GM19099 (cell line): ENCODE results near the gene MFAP3L.

ENCODE experiments used
- POLR2A ChIP-seq: IDR thresholded peaks from 3 replicates; pipeline ENCODE4 v1.6.1; 2011; ENCODE audit warnings: low read depth; ENCODE audit not compliant: insufficient read length; ENCODE audit errors: extremely low read depth

Gene MFAP3L

GRCh38 chr4:170026253-170027021, at the start of gene MFAP3L:
MFAP3L (minus strand) TSS chr4:170026395; CDS start chr4:170005877, 20,518 bp downstream.
- TF ChIP-seq POLR2A: peak; percentile 40

- no peak for TF ChIP-seq POLR2A
These were observed 45.0 kb upstream of the MFAP3L start for GRCh38 chr4:170071196-170071595.

DNA sequence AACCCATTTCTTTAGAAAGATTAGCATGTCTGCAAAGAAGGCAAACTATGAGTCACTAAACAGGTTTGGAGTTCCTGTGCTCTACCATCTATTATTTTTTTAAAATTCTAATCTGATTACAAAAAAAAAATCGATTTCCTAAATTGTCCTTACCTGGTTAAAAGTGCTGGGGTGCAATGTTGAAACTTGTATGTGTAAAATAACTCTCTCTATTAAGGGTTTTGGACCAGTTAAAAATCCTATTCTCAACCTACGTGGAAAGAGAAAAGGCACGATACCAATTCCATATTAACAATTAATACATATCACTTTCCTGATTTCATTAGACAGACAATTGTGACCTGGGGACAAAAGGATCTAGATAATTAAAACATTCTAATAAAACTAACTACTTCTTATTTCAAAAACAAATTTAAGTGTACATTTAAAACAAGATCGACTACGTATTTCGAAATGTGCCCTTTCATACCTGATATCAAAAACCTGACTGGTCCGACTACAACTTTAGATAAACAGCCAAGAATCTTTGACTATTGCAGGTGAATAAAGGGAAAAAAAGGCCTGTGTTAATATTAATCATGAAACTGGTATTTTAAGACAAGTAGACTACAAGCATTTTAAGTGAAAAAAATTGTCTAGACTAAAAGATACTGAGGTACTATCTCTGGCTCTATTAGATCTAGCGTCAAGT, 42.4 kb upstream of the MFAP3L start:
- TF ChIP-seq POLR2A: no peak

GRCh38 chr4:170059421-170059820, 33.2 kb upstream of the MFAP3L start:
- TF ChIP-seq POLR2A: no peak

GRCh38 chr4:170058826-170059225, 32.6 kb upstream of the MFAP3L start:
- no peak for TF ChIP-seq POLR2A

GRCh38 chr4:170057866-170058265, 31.7 kb upstream of the MFAP3L start:
- TF ChIP-seq POLR2A: no peak

- TF ChIP-seq POLR2A: no peak
These were observed 26.7 kb upstream of the MFAP3L start for GRCh38 chr4:170052919-170053318.

- no peak for TF ChIP-seq POLR2A
These were observed 25.2 kb upstream of the MFAP3L start for GRCh38 chr4:170051402-170051801.

DNA sequence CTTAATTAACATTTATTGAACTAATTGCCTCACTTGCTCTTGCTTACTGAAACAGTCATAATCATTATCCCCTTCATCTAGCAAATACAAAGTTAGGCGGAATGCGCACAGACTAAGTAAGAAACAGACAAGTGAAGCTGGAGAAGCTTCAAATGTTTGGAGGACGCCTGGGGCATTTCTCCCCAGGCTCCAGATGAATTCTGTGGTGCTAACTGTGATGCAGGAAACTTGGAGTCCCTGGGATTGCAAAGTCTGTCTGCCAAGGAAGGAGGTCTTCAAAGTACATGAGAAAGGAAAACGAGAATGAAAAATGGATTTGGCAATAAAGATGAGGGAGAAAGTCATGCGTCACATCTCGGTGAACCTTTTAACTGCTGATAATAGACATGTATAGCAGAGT, 23.6 kb upstream of the MFAP3L start:
- no peak for TF ChIP-seq POLR2A

DNA sequence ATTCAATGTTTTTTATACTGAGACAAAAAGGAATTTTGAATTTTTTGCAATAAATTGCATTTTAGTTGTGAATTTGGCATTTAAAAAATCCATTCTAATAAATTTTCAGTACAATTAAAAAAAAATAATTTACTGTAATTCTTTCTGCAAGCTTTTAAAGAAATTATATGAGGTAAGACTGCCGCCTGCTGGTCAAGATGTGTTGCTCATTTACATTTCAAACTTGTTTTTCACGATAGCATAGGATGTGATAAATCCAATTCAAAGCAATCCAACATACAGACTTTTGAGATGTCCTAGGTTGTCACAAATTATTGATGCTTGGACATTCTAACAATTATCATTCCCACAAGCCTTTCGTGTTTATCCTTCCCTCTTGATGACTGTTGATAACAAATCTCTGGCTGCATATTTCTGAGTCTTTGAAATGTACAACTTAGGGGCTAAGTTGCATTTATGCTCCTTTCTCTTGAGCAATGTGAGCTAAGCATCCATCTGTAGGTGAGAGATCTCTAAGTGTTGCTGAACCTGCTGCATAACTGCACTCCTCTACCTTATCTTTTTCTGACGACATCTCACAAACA, 21.7 kb upstream of the MFAP3L start:
- no peak for TF ChIP-seq POLR2A

DNA sequence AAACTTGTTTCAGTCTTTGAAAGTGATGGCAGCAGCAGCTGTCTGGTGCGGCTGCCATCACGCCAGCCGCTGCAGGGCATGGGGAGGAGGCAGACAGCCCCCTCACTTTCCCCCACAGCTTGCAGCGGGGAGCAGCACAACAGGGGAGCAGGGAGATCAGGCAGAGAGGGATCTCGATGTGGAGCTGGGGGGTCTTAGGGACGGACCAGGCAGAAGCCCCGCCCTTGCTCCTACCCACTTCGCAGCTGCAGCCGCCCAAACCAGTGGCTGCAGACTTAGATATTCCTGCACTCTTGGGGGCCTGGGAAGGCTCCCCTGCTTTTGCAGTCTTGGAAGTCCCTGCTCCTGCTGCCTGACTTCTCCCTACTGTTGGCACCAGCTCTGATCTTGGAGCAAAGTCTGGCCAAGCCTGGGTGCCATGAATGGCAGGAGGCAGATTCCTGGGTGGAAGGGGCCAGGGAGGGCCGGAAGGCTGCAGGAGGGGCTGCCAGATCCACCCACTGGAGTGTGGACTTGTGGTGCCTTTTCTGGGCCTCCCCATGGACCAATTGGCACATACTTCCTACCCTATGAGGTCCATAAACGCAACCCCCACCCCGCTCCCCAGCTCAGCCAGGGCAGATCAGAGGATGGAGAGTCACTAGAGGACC, 14.0 kb upstream of the MFAP3L start:
- TF ChIP-seq POLR2A: no peak

DNA sequence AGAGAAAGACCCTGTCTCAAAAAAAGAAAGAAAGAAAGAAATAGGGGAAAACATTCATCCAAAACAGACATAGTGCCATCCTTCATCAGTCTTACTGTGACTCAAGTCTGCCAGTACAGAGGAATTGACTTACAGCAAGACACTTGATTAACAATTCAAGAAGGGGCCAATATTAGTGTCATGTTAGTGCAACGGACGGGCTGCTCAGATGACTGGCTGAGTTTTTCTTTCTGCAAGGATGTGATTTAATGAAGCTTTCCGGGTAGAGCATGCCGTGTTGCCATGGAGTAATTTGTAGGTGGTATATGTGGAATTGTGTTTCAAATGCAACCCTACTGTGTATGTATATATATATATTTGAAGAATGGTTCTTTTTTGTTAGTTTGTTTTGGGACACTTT, 12.6 kb upstream of the MFAP3L start:
- no peak for TF ChIP-seq POLR2A

- TF ChIP-seq POLR2A: no peak
These were observed 12.0 kb upstream of the MFAP3L start for GRCh38 chr4:170038232-170038631.

DNA sequence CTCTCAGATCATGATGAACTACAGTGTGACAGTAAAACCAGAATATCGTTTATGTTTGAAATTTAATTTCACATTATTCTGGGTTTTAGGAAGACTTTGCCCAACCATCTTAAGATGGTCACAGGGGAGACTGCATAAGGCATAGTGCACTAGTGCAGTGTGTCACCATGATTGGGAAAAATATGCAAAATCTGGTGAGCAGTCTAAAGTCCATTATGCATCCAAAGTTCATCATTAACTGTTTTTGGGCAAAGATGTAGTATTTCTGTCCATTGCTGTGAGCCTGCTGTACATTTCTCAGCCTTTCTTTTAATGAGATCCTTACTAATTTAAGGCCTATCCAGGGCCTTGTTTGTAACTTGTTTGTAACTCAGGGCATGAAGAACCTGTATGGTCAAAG, 11.3 kb upstream of the MFAP3L start:
- TF ChIP-seq POLR2A: no peak

DNA sequence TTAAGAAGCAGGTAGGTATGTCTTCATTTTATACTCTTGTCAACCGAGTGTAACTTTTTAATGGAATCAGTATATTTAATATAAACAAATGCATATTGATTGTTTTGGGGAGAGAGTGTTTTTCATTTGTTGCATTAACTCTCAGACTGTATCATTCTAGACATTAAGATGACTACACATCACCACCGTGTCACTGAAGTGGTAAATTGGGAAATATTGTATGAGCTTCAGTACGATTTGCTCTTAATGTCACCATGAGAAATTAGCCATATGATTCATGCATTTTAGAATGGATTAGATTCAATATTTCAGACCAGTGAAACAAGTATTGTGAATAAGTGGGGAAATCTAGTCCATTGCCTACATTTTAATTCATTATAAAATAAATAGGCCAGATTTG, 9.7 kb upstream of the MFAP3L start:
- no peak for TF ChIP-seq POLR2A
